HG03378 (cell line): ENCODE measurements around the gene NR1I3.

Experiments used
- ATAC-seq: cut with Tn5 transposase; IDR thresholded peaks from one replicate; pipeline ENCODE4 v1.9.1; 2021; ENCODE audit warnings: mild to moderate bottlenecking, moderate library complexity; ENCODE audit not compliant: unreplicated experiment

The NR1I3 gene

DNA sequence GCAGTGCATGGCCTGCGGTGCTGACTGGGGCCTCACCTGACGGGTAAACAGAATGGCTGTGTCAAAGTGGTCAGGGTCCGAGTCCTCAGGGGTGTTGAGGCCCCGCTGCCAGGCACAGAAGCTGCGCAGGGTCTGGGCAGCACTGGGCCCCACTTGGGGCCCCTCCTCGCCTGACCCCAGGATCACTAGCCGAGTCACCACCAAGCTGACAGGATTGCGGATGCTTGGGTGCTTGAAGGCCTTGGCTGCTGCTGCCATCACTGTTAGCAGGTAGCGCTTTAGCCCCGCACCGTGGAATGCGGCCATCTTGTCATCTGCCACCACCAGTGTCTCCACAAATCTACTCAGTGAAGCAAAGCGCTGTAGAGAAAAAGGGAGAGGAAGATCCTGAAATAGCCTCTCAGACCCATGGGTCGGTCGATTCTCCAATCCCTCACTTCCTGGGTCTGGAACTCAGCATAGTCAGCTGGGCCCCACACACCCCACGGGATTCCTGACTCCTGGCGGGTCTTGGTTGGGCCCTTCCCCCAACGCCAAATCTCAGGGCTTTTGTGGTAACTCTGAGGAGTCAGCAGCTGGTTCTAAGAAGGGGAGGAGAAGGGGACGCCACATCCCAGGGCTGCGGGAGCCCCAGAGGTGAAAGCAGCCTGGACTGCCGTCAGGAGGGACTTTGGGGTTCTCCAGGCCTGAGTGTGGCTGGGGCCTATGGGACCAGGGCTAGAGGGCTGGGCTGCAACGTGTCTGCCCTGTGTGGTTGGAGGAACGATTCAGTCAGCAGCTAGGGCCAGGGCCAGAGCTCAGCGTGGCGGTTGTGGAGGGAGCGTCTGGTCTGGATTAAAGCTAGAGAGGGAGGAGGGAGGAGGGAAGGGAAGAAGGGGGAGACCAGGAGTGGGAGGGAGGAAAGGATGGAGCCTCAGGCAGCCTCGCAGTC lies 41.2 kb downstream of the NR1I3 start:
- ATAC-seq: no peak

DNA sequence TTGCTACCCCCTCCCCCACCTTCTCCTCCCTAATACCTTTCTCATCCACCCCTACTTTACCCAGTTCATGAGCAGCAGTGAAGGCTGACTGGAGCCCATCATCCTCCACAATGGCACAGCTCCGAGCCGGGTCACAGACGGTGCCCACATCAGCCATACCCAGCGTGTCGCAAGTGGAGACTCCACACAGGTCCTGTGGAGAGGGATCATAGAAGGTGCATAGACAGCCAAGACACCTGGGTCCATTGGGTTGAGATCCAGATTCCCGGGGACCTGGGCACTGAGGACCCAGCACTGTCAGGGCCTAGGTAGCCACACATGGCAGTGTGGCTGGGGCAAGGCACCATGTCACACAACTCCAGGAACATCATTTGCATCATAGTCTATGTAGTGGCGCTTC lies 41.9 kb downstream of the NR1I3 start:
- ATAC-seq: no peak

DNA sequence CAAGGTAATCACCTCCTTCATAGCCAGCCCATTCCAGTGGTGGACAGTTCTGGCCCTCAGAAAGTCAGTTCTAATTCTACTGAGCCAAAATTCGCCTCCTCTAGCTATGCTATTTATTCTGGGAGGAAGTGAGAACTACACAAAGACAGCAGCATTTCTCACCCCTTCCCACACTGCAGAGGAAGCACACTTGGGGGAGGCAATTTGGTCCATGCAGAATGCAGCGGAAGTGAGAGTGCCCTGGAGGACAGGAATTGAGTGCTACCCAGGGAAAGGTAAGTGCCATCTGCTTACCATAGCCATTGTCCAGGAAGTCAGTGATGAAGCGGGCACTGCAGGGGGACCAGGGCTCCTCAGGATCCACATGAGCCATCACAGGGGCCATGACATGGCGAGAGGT lies 42.8 kb downstream of the NR1I3 start:
- no peak for ATAC-seq

DNA sequence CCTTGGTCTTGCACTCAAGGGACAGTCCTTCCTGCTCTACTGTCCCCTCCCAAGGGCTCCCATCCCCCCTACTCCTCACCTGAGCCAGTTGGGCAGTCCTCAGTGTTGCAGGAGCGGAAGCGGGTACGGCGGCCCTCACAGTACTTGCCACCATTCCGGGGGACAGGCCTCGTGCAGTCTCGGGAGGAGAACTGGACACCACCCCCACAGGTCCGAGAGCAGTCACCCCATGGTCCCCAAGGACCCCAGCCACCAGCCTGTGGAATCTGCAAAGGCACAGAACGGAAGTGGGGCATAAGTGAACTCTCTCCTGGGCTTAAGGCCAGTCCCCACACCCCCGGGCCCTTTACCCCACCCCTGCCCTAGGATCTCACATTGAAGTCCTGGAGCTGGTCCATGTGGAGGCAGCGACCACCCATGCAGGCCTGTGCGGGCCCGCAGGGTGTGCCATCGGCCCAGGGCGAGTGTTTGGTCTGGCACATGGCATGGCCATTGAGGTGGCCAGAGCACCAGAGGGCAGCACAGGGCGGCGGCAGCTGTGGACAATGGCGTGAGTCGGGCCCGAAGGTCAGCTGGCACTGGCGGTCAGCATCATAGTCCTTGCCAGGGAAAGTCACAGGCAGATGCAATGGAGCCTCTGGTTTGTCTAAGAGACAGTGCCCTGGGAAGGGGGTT lies 44.3 kb downstream of the NR1I3 start:
- no peak for ATAC-seq

DNA sequence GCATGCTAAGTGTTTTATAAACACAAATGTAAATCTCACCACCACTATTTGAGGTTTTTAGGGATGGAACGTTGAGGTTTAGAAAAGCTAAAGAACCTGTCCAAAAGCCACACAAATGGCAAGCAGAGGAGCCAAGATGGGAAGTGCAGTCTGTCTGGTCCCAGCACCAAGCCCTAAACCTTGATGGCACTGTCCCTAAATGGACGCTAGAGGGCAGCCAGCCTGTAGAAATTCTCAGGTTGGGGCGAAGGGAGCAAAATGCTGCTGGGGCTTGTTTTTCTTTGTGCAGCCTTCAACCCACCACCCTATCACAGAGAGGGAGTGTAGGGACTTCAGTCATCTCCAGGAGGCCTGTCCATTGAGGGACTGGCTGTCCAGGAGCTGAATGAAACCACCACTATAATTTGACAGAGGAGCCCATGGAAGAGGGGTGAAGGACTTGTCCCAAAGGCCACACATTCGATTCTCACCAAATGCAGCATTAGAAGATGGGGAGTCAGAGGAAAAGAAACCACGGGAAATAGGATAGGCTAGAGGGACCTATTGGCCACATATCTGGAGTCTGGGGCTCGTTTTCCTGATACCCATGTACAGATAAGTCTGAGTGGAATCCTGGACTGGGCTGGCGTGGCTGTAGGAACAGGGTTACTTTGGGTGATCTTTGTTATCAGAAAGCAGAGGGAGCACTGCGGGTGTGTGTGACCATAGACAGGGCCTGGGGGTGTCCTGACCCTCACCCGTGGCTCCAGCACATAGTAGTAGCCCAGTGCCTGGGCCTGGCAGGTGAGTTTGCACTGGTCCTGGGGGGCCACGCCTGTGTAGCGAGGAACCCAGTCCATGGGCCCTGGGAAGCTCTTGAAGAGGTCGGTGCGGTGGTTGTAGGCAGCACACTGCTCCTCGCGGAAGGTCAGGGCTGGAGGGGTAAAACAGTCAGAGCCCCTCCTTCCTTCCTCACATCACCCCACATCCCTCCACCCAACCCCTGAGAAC lies 45.2 kb downstream of the NR1I3 start:
- no peak for ATAC-seq

DNA sequence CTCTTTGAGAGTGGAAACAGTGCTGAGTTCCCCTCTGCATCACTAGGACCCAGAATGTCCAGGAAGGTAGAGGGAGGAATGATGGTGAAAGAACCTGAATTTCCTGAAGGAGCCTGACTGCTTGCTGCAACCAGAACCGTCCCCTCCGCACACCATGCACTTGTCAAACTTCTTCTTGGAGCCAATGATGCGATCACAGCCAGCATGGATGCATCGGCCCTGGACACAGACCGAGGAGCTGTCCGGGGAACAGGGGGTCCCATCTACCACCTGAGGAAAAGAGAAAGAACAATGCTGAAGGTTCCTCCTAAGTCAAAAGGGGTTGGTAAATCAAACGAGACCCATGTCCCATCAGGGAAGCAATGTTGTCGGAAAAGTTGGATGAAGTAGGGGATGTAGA lies 46.0 kb downstream of the NR1I3 start:
- no peak for ATAC-seq

DNA sequence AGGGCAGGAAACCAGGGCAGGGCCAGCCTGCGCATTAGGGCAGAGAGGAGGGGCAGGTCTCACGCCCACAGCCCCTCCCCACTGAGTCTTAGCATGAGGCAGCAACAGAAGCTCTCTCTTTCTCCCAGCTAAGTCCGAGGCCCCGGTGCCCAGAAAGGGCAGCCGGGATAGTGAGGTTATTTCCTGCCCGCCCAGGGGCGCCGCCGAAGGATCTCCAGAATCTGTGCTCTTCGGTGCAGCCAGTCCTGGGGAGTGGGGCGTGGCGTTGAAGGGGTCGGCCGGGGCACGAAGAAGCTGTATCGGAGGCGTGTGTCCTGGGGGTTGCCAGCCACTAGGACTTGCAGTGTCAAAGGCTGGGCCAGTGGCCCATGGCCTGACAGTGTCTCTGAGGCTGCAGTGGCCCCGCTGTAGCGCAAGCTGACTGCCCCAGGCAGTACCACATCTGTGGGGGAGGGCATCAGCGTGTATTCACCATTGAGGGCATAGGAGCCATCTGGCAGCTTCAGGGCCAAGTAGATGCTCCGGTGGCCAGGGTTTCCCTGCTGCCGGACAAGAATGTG lies 47.0 kb downstream of the NR1I3 start:
- no peak for ATAC-seq

DNA sequence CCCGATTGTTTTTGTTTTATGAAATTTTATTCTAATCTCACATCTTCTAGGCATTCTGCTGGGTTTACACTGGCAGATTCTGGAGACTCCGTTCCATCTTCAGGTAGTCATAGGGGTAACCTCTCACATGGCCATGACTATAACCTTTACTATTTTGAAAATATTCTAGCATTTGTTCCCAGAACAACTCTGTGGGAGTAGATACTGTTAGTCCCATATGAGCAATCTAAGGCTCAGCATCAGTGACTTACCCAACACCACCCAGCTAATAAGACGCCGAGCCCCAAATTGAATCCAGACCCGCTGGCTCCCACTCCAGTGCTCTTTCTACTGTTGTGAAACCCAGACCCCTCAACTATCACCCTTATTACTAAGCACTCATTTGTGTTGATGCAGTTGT lies 49.0 kb downstream of the NR1I3 start:
- no peak for ATAC-seq

DNA sequence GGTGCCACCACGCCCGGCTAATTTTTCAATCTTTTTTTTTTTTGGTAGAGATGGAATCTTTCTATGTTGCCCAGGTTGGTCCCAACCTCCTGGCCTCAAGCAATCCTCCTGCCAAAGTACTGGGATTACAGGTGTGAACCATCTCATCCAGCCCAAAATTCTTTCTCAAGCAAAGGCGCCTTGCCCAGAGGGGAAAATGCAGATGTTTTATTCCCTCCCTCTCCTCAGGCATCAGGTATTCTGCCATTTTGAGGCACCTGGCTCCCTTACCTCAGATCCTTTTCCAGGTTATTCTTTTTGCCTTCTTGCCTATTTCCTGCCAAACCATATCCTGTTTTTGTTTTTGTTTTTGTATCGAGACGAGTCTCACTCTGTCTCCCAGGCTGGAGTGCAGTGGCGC lies 49.6 kb downstream of the NR1I3 start:
- no peak for ATAC-seq

DNA sequence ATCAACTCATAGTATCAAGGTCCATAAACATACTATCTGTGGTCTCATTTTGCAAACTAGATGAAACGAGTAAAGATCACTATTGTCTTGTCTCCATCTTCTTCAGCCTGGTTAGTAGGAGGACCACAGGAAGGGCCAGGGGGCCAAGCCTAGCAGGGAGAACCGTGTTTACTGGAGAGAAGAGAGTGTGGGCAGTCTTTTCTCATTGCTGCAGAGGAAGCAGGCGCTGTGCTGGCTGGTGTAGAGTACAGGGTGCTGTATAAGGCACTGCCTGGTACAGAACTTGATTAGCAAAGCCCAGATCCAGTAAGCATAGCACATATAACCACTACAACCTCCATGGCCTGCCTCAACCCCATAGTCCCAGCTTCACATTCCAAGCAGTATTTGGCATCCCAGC lies 50.7 kb downstream of the NR1I3 start:
- ATAC-seq: no peak

DNA sequence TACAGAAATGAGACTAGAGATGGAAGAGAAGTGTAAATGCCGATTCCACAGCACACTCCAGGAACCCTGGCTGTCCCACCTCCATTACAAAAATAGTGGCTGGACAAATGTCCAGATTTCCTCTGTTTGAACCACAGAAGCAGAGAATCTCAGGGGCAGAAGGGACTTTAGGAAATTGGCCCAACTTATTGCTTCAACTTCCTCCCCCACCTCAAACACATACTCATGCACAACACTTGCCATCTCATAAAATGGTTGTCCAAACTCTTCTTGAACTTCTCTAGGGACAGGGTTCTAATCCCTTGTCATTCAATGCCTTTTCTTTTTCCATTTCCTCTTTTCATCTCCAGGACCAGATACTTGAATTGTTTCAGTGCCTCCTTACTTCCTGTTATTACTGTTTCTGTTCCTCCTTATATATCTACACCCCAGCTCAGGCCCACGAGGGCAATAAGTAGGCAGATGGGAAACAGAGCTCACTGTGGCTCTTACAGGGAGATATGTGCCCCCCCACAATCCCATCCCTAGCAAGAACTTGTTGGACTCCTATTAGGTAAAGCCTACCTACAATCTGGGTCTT lies 52.2 kb downstream of the NR1I3 start:
- ATAC-seq: peak; percentile 18

DNA sequence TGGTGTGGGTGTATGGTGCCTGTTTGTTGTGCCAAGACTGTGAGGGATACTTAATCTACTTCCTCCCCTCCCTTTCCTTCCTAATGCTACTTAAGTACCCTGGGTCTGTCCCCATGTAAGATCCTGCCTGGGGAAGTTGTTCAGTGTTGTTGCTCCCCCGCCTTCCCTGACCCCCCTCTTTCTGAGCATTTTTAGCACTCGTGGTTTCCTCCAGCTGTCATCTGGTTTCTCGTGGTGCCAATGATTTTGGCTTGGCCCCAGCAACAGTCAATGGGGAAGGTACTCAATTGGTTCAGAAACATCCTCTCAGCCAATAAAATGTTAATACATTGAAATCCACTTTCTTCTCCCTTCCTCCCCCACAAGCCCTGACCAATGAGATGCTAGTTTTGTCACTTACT lies 52.7 kb downstream of the NR1I3 start:
- ATAC-seq: peak; percentile 66

DNA sequence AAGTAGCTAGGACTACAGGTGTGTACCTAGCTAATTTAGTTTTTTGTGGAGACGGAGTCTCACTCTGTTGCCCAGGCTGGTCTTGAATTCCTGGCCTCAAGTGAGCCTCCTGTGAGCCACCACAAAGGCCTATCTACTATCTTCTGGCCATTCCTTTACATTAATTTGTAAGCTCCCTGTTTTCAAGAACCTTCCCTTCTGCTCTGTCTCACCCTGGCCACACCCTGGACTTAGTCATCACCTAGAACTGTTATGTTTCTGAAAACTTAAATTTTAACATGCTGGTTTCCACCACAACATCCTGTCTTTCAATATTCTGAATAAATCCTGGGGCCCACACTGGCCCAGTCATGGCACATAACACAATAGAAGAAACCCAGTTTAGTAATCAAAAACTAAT lies 55.8 kb downstream of the NR1I3 start:
- peak; percentile 65 for ATAC-seq

DNA sequence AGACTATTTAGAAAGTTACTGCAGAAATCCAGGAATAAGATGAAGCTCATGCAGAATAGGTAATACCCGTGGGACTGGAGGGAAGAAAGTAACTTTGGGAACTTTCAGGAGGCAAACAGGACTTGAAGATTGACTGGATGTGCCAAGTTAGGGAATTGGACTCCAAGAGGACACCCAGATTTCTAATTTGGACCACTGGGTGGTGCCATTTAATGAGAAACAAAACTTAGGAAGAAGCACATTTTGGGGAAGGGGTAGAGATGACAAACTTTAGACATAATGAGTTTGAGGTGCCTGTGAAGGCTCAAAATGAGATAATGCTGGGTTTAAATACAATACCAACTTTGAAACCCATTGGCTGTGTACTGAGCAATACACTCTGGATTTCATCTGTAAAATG lies 57.4 kb downstream of the NR1I3 start:
- no peak for ATAC-seq

DNA sequence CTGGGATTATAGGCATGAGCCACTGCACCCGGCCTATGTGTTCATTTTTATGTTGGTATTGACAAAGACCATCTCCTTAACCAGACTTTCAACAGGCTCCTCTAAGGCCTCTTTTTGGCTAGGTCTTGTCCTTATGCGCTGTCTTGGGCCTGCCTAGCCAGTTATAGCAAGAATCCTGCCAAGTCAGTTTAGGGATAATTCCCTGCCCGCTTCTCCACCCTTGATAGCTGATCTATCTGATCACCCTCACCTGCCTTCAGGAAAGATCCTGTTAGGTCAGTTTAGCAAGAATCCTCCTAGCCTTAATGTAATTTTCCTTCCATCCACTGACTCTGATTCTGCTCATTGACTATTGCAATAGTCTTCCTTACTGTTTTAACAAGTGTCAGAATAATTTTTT lies 58.3 kb downstream of the NR1I3 start:
- no peak for ATAC-seq
